ENCODE results near the gene PDGFB. TPM values are rescaled to one million over a fixed set of nuclear protein-coding genes. Genes with fewer than 3 reads are reported as not detected.
A peak's percentile ranks its signal among the peaks of the same experiment; 100 is the strongest.

The PDGFB gene
- total and polyA plus RNA-seq, 8 donors = 2.7 to 12.1 (median 4.4) TPM

- TF ChIP-seq, protein P1, sequence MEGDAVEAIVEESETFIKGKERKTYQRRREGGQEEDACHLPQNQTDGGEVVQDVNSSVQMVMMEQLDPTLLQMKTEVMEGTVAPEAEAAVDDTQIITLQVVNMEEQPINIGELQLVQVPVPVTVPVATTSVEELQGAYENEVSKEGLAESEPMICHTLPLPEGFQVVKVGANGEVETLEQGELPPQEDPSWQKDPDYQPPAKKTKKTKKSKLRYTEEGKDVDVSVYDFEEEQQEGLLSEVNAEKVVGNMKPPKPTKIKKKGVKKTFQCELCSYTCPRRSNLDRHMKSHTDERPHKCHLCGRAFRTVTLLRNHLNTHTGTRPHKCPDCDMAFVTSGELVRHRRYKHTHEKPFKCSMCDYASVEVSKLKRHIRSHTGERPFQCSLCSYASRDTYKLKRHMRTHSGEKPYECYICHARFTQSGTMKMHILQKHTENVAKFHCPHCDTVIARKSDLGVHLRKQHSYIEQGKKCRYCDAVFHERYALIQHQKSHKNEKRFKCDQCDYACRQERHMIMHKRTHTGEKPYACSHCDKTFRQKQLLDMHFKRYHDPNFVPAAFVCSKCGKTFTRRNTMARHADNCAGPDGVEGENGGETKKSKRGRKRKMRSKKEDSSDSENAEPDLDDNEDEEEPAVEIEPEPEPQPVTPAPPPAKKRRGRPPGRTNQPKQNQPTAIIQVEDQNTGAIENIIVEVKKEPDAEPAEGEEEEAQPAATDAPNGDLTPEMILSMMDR (IDR thresholded peaks at IDR 0.05) = no peak
- Histone ChIP-seq H3K9me3 (no peaks in the 10 kb centered on the region), H3K27ac (no peak overlapping the region), H3K36me3 (no peaks in the 10 kb centered on the region), H3K4me3 (no peak overlapping the region), H3K4me1 (no peaks in the 10 kb centered on the region), H3K27me3 (no peaks in the 10 kb centered on the region)
- 88 to 90% methylated on average over 23 of the region's 23 CpGs for WGBS, 2 donors
- FAIRE-seq (no peak), ATAC-seq (no peak), DNase-seq (no peak)
- intact Hi-C loops (cut with DNase I) = no loop called here
Observed at GRCh38 chr22:39265143-39265886, 20.5 kb upstream of the PDGFB start.

- ATAC-seq (peak in 2 of 4 donors; percentile 46 to 68), FAIRE-seq (no peak), DNase-seq (peak in 1 of 6 donors; percentile 71)
- Histone ChIP-seq H3K9me3 (no peaks in the 10 kb centered on the region), H3K4me1 (no peaks in the 10 kb centered on the region), H3K4me3 (no peak overlapping the region), H3K27ac (no peak overlapping the region), H3K36me3 (no peaks in the 10 kb centered on the region), H3K27me3 (no peaks in the 10 kb centered on the region)
- intact Hi-C loops (cut with DNase I) = no loop called here
- 89 to 91% methylated on average over 12 to 13 of the region's 13 CpGs for WGBS, 2 donors
- TF ChIP-seq, protein P1 (IDR thresholded peaks at IDR 0.05) = no peak
Observed at GRCh38 chr22:39264349-39265038, 19.7 kb upstream of the PDGFB start.

GRCh38 chr22:39263626-39264348, 19.0 kb upstream of the PDGFB start:
- no peak for DNase-seq
- Histone ChIP-seq H3K4me3 (no peak overlapping the region), H3K27ac (no peak overlapping the region), H3K27me3 (no peaks in the 10 kb centered on the region), H3K36me3 (no peaks in the 10 kb centered on the region), H3K4me1 (no peaks in the 10 kb centered on the region), H3K9me3 (no peaks in the 10 kb centered on the region)
- intact Hi-C loops (cut with DNase I) = no loop called here
- TF ChIP-seq, protein P1 (IDR thresholded peaks at IDR 0.05) = no peak
- 81 to 84% methylated on average over 10 of the region's 10 CpGs for WGBS, 2 donors
- ATAC-seq = no peak
- no peak for FAIRE-seq

DNA sequence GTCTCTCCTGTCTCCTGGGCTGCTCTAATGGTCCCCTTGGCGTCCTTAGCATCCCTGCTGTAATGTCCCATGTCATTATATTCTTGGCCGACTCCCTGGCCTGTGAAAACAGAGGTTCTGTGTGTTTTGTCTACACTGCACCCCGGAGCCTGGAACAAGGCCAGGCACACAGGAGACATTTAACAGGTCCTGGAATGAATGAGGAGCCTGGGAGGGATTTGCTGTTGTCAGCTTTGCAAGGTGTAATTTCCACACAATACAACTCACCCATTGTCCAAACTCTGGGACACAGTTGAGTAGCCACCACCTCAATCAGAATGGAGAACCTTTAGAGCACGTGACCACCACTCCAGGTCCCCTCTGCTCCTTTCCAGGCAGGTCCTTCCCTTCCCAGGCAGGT, 14.9 kb upstream of the PDGFB start:
- FAIRE-seq (no peak), DNase-seq (peak in 4 of 6 donors; percentile 58 to 72 (median 63)), ATAC-seq (peak in 3 of 4 donors; percentile 41 to 61 (median 41))
- Histone ChIP-seq H3K4me3 (no peak overlapping the region), H3K27ac (peak overlapping the region; percentile 19 to 63 (median 54)), H3K36me3 (no peaks in the 10 kb centered on the region), H3K27me3 (no peaks in the 10 kb centered on the region), H3K9me3 (no peaks in the 10 kb centered on the region), H3K4me1 (peaks cover 0 to 6% (median 0%) of the 10 kb centered on the region in 3 donors)
- intact Hi-C loops (cut with DNase I) = no loop called here
- TF ChIP-seq, protein P1 (IDR thresholded peaks at IDR 0.05) = no peak
- 40 to 51% methylated on average over 4 of the region's 4 CpGs for WGBS, 2 donors
